Fibroblast of mammary gland (primary cell): Measurements from ENCODE around the gene PF4V1.

Experiments used
- DNase-seq: peaks from one replicate; pipeline ENCODE4 v3.0.0-alpha.2; 2010; ENCODE audit warnings: low read depth
- H3K4me3 ChIP-seq: 2 replicates; pipeline ENCODE4 v1.5.1; 2011; ENCODE audit warnings: low read depth, mild to moderate bottlenecking, low read length, moderate library complexity; ENCODE audit not compliant: control insufficient read depth
- CTCF ChIP-seq: conservative IDR thresholded peaks from 2 replicates; pipeline ENCODE4 v1.5.1; 2011; ENCODE audit warnings: low read depth, low read length, inconsistent platforms; ENCODE audit not compliant: control insufficient read depth, insufficient read depth

PF4V1 gene

GRCh38 chr4:73843369-73843768 is 9.7 kb upstream of the PF4V1 start:
- H3K4me3 ChIP-seq = no peak overlapping the region
- TF ChIP-seq CTCF = no peak
- peak; percentile 41 for DNase-seq

GRCh38 chr4:73844345-73844744 is 8.8 kb upstream of the PF4V1 start:
- peak; percentile 86 for DNase-seq
- TF ChIP-seq CTCF = no peak
- no peak overlapping the region for H3K4me3 ChIP-seq

GRCh38 chr4:73844806-73845205 is 8.3 kb upstream of the PF4V1 start:
- no peak for DNase-seq
- no peak for TF ChIP-seq CTCF

GRCh38 chr4:73847526-73848182 is 5.4 kb upstream of the PF4V1 start:
- TF ChIP-seq CTCF = no peak
- no peak overlapping the region for H3K4me3 ChIP-seq
- no peak for DNase-seq

More at GRCh38 chr4:73844806-73845205, 8.3 kb upstream of the PF4V1 start:
- no peak overlapping the region for H3K4me3 ChIP-seq

GRCh38 chr4:73848183-73848777 is 4.8 kb upstream of the PF4V1 start:
- no peak for DNase-seq
- H3K4me3 ChIP-seq = no peak overlapping the region
- no peak for TF ChIP-seq CTCF

- TF ChIP-seq CTCF = no peak
Observed at GRCh38 chr4:73850261-73850970, 2.7 kb upstream of the PF4V1 start.

More at GRCh38 chr4:73850261-73850970, 2.7 kb upstream of the PF4V1 start:
- H3K4me3 ChIP-seq = no peak overlapping the region
- DNase-seq = no peak
